Right lobe of liver (tissue), 4 donors: Measurements from ENCODE around the gene BAHD1.

Source experiments
- POLR2A ChIP-seq: fragments of 450-650 bp; IDR thresholded peaks from one replicate; pipeline ENCODE4 v1.6.1; 2017; ENCODE audit warnings: antibody characterized with exemption, mild to moderate bottlenecking
- TF ChIP-seq, protein P1 (sequence below), 4 donors: fragments of 200-600 bp in 3 of 4; fragments of 450-650 bp in 1 of 4; IDR thresholded peaks; one replicate each; pipeline versions ENCODE4 v1.5.1 to v1.8.0; 2016 to 2022; ENCODE audit warnings: antibody characterized with exemption in 4 of 4, mild to moderate bottlenecking in 2 of 4
- donor health status: DM: no; HTN: no; CAD: no.
- donor health status: DM: no; HTN: no; CAD: no.
- donor health status: DM: no; HTN: yes; CAD: no.

DNA sequence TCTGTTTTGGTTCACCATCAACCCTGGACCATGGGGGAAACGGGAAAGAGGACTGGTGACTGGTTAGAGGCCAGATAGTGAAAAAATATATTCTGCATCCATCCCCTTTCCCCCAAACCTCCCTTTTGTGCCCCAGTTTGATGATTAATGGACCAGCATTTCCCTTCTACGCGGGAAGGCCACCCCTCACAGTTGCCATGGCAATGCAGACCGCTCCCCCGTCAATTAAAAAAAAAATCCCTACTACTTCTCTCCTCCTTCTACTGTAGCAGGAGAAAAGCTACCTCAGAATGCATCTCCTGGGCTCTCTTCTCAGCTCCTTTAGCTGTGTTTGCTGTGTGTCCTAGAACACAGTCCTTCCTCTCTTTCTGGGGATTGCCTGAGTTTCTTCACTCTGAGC lies 4.0 kb downstream of the BAHD1 start:
- no peak for TF ChIP-seq POLR2A
- TF ChIP-seq, protein P1, sequence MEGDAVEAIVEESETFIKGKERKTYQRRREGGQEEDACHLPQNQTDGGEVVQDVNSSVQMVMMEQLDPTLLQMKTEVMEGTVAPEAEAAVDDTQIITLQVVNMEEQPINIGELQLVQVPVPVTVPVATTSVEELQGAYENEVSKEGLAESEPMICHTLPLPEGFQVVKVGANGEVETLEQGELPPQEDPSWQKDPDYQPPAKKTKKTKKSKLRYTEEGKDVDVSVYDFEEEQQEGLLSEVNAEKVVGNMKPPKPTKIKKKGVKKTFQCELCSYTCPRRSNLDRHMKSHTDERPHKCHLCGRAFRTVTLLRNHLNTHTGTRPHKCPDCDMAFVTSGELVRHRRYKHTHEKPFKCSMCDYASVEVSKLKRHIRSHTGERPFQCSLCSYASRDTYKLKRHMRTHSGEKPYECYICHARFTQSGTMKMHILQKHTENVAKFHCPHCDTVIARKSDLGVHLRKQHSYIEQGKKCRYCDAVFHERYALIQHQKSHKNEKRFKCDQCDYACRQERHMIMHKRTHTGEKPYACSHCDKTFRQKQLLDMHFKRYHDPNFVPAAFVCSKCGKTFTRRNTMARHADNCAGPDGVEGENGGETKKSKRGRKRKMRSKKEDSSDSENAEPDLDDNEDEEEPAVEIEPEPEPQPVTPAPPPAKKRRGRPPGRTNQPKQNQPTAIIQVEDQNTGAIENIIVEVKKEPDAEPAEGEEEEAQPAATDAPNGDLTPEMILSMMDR (IDR thresholded peaks at IDR 0.05): no peak
